ENCODE data around the gene CAMTA1.

CAMTA1 gene

GRCh38 chr1:7079637-7080036 lies 294.4 kb downstream of the CAMTA1 start:
- 97 to 100% methylated on average over 2 to 4 of the region's 4 CpGs for WGBS, 2 experiments
- Histone ChIP-seq H3K27ac (ENCODE audit: insufficient read depth, low read depth, low read length, poor library complexity, severe bottlenecking) (no peak overlapping the region), H3K36me3 (ENCODE audit: control insufficient read depth, insufficient read depth, low read length) (no peaks in the 10 kb centered on the region), H3K4me3 (ENCODE audit: insufficient read depth, low read depth, low read length) (no peak overlapping the region), H3K4me1 (ENCODE audit: control insufficient read depth, insufficient read depth, low read length) (no peaks in the 10 kb centered on the region), H3K9me3 (ENCODE audit: control insufficient read depth, low read length) (no peaks in the 10 kb centered on the region), H3K27me3 (ENCODE audit: control insufficient read depth, insufficient read depth, low read length, poor library complexity, severe bottlenecking) (no peaks in the 10 kb centered on the region)

DNA sequence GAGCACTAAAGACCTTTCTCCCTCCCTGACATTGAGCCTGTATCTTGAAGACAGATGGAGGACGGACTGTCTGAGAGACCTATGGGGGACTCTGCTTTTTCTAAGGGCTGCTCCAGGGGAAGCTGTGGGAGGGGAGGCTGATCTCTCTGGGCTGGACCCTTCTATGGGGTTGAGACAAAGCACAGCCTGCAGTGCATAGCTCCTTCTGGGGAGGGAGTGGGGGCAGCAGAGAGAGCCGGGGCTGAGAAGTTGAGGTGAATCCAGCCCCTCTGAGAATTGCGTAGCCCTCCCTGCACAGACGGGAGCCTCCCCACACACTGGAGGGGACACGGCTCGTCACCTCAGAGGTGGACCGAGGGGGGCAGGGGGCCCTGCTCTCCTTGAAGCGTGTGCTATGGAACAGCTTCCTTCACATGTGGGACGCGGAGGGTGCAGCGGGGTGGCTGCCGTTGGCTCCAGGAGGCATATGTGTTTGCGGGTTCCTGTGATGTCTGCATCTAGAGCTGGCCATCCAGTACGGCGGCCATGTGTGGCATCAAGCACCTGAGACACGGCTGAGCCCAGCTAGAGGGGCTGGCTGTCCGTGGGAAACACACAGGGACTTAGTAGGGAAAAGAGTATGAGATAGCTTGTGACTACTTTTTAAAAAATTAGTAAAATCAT lies 299.1 kb downstream of the CAMTA1 start:
- Histone ChIP-seq H3K36me3 (ENCODE audit: control insufficient read depth, insufficient read depth, low read length) (no peaks in the 10 kb centered on the region), H3K9me3 (ENCODE audit: control insufficient read depth, low read length) (no peaks in the 10 kb centered on the region), H3K4me3 (ENCODE audit: insufficient read depth, low read depth, low read length) (no peak overlapping the region), H3K27me3 (ENCODE audit: control insufficient read depth, insufficient read depth, low read length, poor library complexity, severe bottlenecking) (no peaks in the 10 kb centered on the region), H3K27ac (ENCODE audit: insufficient read depth, low read depth, low read length, poor library complexity, severe bottlenecking) (no peak overlapping the region), H3K4me1 (ENCODE audit: control insufficient read depth, insufficient read depth, low read length) (no peaks in the 10 kb centered on the region)
- WGBS, 2 experiments, result 81 to 84% methylated on average over 17 of the region's 17 CpGs

GRCh38 chr1:7085521-7085920 lies 300.3 kb downstream of the CAMTA1 start:
- H3K27me3 ChIP-seq (ENCODE audit: control insufficient read depth, insufficient read depth, low read length, poor library complexity, severe bottlenecking), result no peaks in the 10 kb centered on the region
- H3K9me3 ChIP-seq (ENCODE audit: control insufficient read depth, low read length), result no peaks in the 10 kb centered on the region
- H3K4me3 ChIP-seq (ENCODE audit: insufficient read depth, low read depth, low read length), result no peak overlapping the region
- 92% methylated on average over 6 of the region's 6 CpGs for WGBS, 2 experiments
- H3K27ac ChIP-seq (ENCODE audit: insufficient read depth, low read depth, low read length, poor library complexity, severe bottlenecking), result no peak overlapping the region
- no peaks in the 10 kb centered on the region for H3K36me3 ChIP-seq (ENCODE audit: control insufficient read depth, insufficient read depth, low read length)
- H3K4me1 ChIP-seq (ENCODE audit: control insufficient read depth, insufficient read depth, low read length), result no peaks in the 10 kb centered on the region

DNA sequence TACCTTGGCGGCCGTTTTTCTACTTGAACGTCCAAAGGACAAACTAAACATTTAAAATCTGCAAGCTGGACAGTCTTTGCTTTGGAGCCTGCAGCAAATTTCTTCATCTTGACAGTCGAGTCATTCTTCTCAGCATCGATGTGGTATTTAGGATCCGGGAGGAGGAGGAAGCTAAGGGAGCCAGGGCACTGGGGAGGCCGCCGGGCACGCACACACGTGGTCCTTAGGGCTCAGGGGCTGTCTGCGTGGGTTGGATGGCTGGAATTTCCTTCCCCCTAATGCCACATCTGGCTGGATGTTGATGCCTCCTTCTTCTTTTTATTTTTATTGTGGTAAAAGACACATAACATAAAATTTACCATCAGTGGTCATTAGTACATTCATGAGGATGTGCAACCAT lies 300.9 kb downstream of the CAMTA1 start:
- Histone ChIP-seq H3K27me3 (ENCODE audit: control insufficient read depth, insufficient read depth, low read length, poor library complexity, severe bottlenecking) (no peaks in the 10 kb centered on the region), H3K4me3 (ENCODE audit: insufficient read depth, low read depth, low read length) (no peak overlapping the region), H3K27ac (ENCODE audit: insufficient read depth, low read depth, low read length, poor library complexity, severe bottlenecking) (no peak overlapping the region), H3K9me3 (ENCODE audit: control insufficient read depth, low read length) (no peaks in the 10 kb centered on the region), H3K36me3 (ENCODE audit: control insufficient read depth, insufficient read depth, low read length) (no peaks in the 10 kb centered on the region), H3K4me1 (ENCODE audit: control insufficient read depth, insufficient read depth, low read length) (no peaks in the 10 kb centered on the region)
- 93 to 94% methylated on average over 11 of the region's 11 CpGs for WGBS, 2 experiments

DNA sequence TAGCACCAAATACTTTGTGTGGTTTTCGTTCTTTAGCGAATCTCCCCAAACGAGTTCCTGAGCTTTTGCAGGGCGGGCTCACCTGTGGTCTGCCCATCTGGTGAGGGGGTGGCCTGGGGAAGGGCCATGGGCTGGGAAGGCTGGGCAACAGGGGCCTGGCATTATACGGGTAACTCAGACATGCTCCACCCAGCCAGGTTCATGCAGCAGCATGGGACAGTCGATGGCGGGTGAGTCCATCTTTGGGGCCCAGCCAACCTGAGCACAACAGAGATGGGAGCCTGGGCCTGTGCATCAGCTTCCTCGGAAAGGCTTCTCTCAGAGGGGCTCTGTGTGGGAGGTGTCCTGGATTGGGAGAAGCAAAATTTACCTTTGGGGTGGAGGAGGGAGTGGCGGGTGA lies 302.6 kb downstream of the CAMTA1 start:
- 92 to 94% methylated on average over 9 of the region's 9 CpGs for WGBS, 2 experiments
- Histone ChIP-seq H3K27ac (ENCODE audit: insufficient read depth, low read depth, low read length, poor library complexity, severe bottlenecking) (no peak overlapping the region), H3K36me3 (ENCODE audit: control insufficient read depth, insufficient read depth, low read length) (no peaks in the 10 kb centered on the region), H3K9me3 (ENCODE audit: control insufficient read depth, low read length) (no peaks in the 10 kb centered on the region), H3K27me3 (ENCODE audit: control insufficient read depth, insufficient read depth, low read length, poor library complexity, severe bottlenecking) (no peaks in the 10 kb centered on the region), H3K4me3 (ENCODE audit: insufficient read depth, low read depth, low read length) (no peak overlapping the region), H3K4me1 (ENCODE audit: control insufficient read depth, insufficient read depth, low read length) (no peaks in the 10 kb centered on the region)

DNA sequence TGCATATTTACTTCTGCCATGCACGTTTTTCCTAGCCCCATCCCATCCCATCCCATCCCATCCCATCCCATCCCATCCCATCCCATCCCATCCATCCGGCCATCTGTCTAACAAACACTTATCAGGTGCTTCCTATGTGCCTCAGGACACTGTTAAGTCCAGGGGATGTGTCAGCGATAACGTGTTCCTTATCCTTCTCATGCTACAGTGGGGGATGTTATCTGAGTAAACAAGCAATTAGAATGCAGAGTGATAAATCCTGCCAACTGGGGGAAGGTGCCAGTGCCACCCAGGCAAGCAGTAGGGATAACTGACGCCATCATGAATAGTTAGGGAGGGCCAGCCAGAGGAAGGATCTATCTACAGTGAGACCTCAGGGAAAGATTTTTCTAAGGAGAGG lies 304.2 kb downstream of the CAMTA1 start:
- Histone ChIP-seq H3K36me3 (ENCODE audit: control insufficient read depth, insufficient read depth, low read length) (no peaks in the 10 kb centered on the region), H3K4me3 (ENCODE audit: insufficient read depth, low read depth, low read length) (no peak overlapping the region), H3K4me1 (ENCODE audit: control insufficient read depth, insufficient read depth, low read length) (no peaks in the 10 kb centered on the region), H3K27me3 (ENCODE audit: control insufficient read depth, insufficient read depth, low read length, poor library complexity, severe bottlenecking) (no peaks in the 10 kb centered on the region), H3K9me3 (ENCODE audit: control insufficient read depth, low read length) (no peaks in the 10 kb centered on the region), H3K27ac (ENCODE audit: insufficient read depth, low read depth, low read length, poor library complexity, severe bottlenecking) (no peak overlapping the region)
- 87 to 90% methylated on average over 5 of the region's 5 CpGs for WGBS, 2 experiments

DNA sequence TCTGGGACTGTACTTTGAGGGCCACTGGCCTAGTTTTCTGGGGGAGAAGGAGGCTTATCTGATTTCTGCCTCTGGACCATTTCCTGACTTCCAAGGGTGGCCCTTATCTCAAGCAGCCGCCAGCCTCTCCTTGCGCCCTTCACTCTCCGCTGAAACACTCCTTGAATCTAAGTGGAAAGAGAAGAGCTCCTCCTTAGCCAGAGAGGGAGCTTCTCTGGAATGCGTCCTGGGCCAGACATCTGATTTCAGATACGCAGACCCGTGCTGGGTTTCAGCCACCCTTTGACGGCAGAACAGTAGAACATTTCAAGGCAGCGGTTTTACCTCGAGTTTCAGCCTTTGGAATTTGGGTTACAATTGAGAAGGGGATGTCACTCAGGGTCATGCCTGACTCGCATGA lies 308.0 kb downstream of the CAMTA1 start:
- Histone ChIP-seq H3K4me3 (ENCODE audit: insufficient read depth, low read depth, low read length) (no peak overlapping the region), H3K27me3 (ENCODE audit: control insufficient read depth, insufficient read depth, low read length, poor library complexity, severe bottlenecking) (no peaks in the 10 kb centered on the region), H3K9me3 (ENCODE audit: control insufficient read depth, low read length) (no peaks in the 10 kb centered on the region), H3K27ac (ENCODE audit: insufficient read depth, low read depth, low read length, poor library complexity, severe bottlenecking) (no peak overlapping the region), H3K4me1 (ENCODE audit: control insufficient read depth, insufficient read depth, low read length) (no peaks in the 10 kb centered on the region), H3K36me3 (ENCODE audit: control insufficient read depth, insufficient read depth, low read length) (no peaks in the 10 kb centered on the region)
- 83 to 89% methylated on average over 10 of the region's 10 CpGs for WGBS, 2 experiments

GRCh38 chr1:7094086-7094485 lies 308.8 kb downstream of the CAMTA1 start:
- Histone ChIP-seq H3K27me3 (ENCODE audit: control insufficient read depth, insufficient read depth, low read length, poor library complexity, severe bottlenecking) (no peaks in the 10 kb centered on the region), H3K27ac (ENCODE audit: insufficient read depth, low read depth, low read length, poor library complexity, severe bottlenecking) (no peak overlapping the region), H3K9me3 (ENCODE audit: control insufficient read depth, low read length) (no peaks in the 10 kb centered on the region), H3K4me3 (ENCODE audit: insufficient read depth, low read depth, low read length) (no peak overlapping the region), H3K36me3 (ENCODE audit: control insufficient read depth, insufficient read depth, low read length) (no peaks in the 10 kb centered on the region), H3K4me1 (ENCODE audit: control insufficient read depth, insufficient read depth, low read length) (no peaks in the 10 kb centered on the region)
- WGBS, 2 experiments, result 80 to 90% methylated on average over 1 to 4 of the region's 4 CpGs

- WGBS, 2 experiments, result 92 to 94% methylated on average over 10 of the region's 10 CpGs
- Histone ChIP-seq H3K27ac (ENCODE audit: insufficient read depth, low read depth, low read length, poor library complexity, severe bottlenecking) (no peak overlapping the region), H3K36me3 (ENCODE audit: control insufficient read depth, insufficient read depth, low read length) (no peaks in the 10 kb centered on the region), H3K9me3 (ENCODE audit: control insufficient read depth, low read length) (no peaks in the 10 kb centered on the region), H3K4me3 (ENCODE audit: insufficient read depth, low read depth, low read length) (no peak overlapping the region), H3K4me1 (ENCODE audit: control insufficient read depth, insufficient read depth, low read length) (peaks cover 2% of the 10 kb centered on the region), H3K27me3 (ENCODE audit: control insufficient read depth, insufficient read depth, low read length, poor library complexity, severe bottlenecking) (no peaks in the 10 kb centered on the region)
Observed at GRCh38 chr1:7094509-7094908, 309.3 kb downstream of the CAMTA1 start.

DNA sequence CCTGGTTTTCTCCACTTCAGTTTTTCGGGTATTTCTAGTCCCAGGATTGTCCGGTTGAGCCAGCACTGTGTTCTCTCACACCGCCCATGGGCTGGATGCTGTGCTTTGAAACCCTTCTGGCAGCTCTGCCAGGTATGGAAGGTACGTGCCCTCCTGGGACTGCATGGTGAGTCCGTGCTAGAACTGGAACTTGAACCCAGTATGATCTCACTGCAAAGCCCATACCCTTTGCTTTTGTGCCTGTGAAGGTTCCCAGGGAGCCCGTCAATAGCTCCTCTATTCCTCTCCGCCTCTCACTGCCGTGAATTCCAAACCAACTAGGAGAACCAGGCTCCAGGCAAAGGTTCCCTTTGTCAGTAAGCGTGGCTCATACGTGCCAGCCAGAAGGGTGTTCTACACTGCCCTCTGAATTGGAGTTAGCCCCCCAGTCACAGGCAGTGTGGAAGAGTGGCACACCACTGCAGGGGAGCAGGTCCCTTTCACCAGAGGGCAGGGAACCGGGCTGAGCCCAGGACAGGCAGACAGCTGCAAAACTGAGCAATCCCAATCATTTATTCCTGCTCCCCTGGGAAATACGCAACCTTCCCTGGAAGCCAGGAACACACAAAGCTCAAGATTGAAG lies 310.2 kb downstream of the CAMTA1 start:
- Histone ChIP-seq H3K36me3 (ENCODE audit: control insufficient read depth, insufficient read depth, low read length) (no peaks in the 10 kb centered on the region), H3K27me3 (ENCODE audit: control insufficient read depth, insufficient read depth, low read length, poor library complexity, severe bottlenecking) (no peaks in the 10 kb centered on the region), H3K4me3 (ENCODE audit: insufficient read depth, low read depth, low read length) (no peak overlapping the region), H3K9me3 (ENCODE audit: control insufficient read depth, low read length) (no peaks in the 10 kb centered on the region), H3K27ac (ENCODE audit: insufficient read depth, low read depth, low read length, poor library complexity, severe bottlenecking) (no peak overlapping the region), H3K4me1 (ENCODE audit: control insufficient read depth, insufficient read depth, low read length) (peaks cover 5% of the 10 kb centered on the region)
- WGBS, 2 experiments, result 86 to 88% methylated on average over 12 of the region's 12 CpGs
